Activated T-helper 1 cell treated with Interleukin-2 at 50 U/mL for 16 hours (primary cell): ENCODE measurements around the gene PHACTR1.

Source experiments
- DNase-seq: peaks from one replicate; pipeline ENCODE4 v3.0.0-alpha.2; 2020; ENCODE audit warnings: low read depth

PHACTR1 gene

DNA sequence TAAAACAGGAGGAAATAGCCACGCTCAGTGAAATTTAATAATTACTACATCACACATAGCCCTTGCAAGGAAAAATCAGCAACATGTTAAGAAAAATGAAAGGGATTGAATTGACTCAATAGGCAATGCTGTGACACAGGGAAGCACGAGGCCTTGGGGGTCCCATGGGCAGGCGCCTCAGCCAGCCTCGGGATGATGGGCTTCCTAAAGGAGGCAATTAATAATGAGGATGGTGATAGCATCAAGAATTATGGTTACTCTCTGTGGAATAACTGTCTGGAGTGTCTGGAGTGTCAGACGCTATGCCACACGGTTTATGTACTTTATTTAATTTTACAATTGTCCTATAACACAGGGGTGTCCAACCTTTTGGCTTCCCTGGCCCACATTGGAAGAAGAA, 481.6 kb downstream of the PHACTR1 start:
- no peak for DNase-seq

DNA sequence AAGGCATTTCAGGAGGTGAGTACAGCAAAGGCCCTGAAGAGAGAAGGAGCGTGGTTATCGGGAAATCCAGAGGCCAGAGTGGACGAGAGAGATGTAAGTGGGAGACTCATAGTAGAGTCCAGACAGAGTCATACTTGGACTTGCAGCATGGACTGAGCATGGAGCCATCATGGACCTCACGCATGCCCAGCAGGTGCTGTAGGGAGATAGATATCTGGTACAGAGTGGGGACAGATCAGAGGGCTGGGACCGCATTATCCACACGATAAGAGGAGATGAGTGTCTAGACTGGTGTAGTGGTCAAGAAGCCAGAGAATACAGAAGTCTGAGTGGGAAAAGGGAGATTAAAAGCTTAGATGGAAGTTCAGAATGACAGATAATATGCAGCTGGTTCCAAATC, 484.8 kb downstream of the PHACTR1 start:
- no peak for DNase-seq

DNA sequence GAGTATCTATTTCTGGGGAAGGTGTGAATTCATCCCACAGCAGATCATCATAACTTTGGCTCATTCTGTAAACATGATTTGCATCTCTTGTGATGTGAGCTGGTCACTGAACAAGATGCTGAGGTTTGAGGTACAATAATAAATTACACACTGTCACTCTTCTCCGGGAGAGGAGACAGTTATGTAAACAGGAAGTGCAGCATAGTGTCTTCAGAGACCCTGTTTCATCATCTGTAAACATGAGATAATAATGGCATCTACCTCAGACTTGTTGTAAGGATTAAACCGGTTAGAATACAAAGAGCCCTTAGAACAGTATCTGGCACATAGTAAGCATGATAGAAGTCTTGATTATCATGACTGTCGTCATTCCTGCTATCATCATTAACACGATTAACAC, 486.6 kb downstream of the PHACTR1 start:
- no peak for DNase-seq

DNA sequence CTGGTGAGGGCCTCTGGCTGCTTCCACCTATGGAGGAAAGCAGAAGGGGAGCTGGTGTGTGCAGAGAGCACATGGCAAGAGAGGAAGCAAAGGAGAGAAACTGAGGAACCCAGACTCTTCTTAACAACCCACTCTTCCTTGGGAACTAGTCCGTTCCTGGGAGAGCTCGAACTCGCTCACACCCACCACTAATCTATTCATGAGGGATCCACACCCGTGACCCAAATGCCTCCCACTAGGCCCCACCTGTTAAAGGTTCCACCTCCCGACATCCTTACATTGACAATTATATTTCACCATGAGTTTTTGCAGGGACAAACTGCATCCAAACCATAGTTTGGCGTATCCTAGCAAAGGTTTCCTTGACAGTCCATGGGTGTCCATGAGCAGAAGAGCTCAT, 488.5 kb downstream of the PHACTR1 start:
- DNase-seq: no peak

DNA sequence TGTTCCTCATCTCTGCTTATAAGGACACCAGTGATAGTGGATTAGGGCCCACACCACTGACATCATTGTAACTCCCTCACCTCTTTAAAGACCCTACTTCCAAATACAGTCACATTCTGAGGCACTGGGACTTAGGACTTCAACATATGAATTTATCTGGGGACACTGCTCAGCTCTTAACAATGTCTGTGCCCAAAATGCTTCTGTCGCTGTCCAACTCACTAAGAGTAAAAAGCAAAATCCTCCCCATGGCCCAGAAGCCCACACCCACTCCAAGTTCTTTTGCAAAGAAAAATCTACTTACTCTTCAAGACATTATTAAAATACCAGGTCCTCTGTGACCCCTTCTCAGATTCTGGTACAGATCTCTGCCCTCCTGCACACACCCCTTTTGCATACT, 495.5 kb downstream of the PHACTR1 start:
- DNase-seq: no peak

DNA sequence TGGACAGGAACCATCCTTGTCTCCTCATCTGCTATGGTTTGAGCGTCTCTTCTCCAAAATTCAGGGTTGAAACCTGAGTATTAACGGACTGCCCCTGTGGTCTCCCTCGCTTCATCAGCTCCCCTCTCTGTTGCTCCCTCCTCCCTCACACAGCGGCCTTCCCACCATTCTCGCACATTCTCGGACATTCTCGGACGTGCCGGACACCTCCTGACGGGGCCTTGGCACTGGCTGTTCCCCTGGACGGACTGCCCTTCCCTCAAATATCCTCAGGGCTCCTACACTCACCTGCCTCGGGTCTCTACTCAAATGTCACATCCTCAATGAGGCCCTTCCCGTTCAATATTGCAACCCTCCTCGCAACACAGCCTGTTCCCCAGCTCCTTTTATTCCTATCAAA, 496.0 kb downstream of the PHACTR1 start:
- DNase-seq: no peak

DNA sequence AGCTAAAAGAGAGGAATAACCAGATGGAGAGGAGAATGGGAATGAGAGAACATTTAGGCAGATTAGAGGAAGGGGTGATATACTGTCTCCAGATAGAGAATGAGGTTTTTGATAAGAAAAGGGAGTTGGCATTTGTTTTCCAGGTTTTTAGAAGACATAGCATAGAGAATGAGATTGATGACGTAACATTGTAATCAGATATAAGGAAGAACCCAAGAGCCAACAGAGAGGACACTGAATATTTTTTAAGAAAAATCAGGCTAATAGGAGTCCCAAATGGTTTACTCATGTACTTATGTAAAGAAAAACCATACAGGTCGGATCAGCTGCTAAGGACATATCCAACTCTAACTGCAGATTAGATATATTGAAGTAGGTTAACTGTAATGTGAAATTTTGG, 498.8 kb downstream of the PHACTR1 start:
- DNase-seq: no peak

DNA sequence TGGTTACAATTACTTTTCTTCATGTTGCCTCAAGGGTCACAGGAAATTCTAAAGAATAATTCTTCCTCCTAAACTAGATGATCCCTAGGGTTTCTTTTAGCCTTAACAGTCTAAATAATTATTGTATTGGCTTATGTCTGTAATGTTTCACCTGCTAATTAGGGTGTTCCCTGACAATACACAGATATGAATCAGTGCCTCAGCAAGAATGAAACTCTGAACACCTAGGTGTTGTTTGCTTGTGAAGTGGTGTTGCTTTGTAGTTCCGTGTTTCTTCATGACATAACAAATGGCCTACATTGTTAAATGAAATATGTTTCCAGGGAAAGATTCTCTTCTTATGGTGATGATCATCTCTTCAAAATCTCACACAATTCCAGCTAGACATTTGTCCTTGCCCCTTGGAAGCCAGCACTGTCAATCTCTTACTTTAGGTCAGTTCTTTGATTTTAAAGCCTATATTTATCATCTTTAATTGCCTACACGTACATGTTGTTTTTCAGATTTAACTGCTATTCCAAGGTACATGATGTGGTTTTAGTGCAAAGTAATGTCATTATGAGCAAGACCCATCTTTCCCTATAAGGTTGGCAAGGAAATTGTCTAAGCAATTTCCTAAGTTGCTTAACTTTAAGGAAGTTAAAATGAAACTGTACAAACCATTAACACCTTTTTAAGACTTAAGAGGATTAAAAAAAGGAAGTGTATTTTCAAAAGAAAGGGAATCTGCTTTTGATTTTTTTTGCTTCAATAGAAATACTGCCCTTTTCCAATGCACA, 499.9 kb downstream of the PHACTR1 start:
- DNase-seq: no peak

DNA sequence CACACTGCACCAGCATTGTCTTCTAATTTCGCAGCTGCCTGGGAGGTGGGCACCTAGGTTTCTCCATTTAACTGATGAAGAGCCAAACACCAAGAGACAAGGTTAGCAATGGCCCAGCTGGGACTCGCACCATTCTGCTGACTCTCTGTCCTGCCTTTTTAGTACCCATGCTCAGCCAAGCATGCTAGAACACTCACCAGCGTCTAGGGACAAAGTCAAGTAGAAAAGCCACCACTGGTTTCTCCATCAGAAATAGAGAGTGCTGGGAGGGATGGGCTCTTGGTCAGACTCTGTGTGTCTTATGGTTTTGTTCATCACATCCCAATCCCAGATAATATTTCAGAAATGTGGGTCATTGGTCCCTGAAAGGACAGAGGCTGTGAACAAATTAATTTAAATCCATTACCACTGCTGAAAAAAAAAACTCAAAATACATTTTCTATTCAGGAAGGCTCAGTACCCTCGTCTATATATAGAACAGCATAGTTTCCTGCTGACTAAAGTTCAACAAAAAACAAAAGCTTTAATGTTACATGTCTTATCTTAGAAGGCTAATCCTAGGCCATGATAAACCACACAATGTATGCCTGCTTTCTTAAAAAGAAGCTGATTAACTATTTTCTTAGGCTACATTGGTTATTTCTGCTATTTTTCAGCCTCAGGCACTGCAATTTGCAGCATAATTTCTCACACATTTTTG, 500.8 kb downstream of the PHACTR1 start:
- DNase-seq: no peak

DNA sequence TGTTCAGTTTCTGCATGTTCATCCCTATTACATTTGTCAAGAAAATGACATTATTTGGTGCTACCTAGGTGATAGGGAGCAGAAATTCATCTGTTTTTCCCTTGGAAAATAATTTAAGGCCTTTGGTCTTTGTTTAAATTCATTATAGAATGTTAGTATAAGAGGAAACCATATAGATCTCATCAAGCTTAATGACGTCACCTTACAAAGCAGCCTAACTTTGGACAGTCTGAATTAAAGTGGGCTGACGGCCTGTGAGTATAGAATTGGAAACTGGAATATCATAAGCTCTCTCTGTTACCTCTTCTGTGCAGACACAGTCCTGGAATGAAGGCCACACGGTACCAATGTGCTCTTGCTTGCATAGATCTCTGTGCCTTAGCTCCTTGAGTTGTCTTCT, 503.7 kb downstream of the PHACTR1 start:
- DNase-seq: no peak

DNA sequence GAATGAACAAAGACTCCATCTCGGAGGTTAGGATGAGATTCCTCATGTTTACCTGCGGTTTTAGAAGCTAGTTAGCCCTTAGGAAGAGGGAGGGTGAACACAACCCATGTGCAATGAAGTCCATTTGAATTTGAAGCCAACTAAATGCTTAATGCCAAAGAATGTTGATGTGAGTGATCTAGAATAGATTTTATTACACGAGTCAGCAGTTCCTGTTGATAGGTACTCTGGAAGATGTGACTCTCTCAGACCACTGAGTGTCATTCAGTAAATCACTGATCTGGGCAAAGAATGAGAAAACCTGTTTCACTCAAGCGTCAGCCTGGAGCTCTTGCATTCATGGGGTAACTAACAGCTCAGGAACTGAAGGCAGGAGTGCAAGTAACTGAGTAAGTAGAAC, 505.5 kb downstream of the PHACTR1 start:
- DNase-seq: no peak

DNA sequence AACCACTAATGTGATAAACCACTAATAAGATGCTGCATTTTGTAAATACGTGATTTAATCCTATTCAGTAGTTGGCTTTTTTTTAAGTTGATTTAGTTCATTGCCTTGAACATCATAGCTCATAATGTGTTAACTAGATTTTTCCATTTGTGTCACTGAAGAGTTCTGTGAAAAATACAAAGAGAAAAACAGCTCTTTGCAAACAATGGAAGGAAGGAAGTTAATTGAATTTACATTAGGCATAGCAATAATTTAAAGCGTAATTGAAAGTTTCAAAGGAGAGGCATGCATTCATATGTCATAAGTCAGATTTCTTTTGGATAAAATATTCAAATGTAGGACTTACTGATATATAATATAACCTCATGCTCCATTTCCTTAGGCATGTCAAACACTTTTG, 509.5 kb downstream of the PHACTR1 start:
- DNase-seq: no peak

DNA sequence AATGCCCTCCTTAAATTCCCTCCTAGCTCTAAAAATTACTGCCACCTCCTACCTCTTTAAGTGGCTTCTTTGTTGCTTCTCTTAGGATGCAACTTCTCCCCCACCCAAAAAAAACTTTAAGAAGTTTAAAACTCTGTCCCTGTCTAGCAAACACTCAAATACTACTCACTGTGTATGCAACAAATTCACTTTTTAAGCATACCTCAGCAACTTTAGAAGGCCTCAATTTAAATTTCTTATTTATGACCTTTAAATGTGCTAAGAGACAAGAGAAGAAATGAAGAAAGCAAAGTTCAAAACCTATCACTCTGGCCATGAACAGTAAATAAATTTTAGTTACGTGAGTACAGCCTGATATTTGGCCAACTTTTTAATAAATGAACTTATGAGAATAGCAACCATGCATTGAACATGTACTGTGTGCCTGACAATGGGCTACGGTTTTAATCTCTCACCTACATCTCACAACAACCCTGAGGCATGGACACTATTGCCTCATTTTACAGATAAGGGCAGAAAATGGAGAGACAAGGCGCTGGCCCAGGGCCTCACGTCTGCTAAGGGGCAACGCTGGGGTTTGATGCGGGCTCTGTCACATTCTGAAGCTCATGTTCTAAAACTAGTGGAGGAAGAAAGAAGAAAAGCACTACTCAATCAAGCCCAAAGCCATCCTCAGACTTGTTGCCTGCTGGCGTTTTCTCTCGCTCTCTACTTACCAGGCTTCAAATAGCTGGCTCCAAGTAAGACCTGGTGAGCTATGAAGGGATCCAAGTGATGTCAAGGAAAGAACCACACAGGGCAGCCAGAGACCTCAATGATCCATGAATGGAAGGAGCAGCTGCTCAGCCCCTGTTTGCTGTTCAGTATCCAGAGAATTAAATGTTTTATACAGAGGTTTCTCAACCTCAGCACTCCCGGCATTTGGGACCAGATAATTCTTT, 512.0 kb downstream of the PHACTR1 start:
- DNase-seq: no peak

DNA sequence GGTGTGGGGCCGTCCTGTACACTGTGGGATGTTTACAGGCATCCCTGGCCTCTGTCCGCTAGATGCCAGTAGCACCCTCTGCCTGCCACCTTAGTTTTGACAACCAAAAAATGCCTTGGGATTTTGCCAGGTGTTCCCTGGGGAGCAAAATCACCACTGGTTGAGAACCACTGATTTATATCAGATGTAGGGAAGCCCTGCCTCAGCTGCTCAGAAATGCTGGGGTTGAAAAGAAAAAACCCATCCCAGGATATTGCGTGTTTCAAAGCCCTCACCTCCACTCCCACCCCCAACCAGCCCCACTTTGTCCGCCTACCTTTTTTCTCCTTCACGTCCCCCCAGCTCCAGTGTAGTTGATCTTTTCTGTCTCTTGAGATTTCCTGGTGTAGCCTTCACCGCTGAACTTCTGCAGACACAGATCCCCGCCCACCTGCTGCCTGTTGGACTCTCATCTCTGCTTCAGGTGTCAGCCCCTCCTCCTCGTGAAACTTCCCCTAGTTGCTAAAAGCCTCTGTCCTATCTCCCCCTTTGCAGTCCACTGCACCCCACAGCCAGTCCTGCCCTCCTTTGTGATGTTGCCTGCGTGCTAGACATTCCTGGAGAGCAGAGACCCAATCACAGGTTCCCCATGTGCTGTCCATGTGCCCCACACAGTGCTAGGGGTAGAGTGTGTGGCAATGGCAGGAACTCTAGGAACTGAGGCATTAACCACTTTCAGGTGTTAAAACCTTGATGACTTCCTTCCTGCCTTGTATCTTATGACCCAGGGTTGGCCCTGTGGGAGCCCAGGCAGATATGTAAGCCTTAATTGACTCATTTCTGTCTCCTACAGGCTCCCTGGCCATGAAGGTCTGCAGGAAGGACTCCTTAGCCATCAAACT, 512.9 kb downstream of the PHACTR1 start:
- DNase-seq: no peak

DNA sequence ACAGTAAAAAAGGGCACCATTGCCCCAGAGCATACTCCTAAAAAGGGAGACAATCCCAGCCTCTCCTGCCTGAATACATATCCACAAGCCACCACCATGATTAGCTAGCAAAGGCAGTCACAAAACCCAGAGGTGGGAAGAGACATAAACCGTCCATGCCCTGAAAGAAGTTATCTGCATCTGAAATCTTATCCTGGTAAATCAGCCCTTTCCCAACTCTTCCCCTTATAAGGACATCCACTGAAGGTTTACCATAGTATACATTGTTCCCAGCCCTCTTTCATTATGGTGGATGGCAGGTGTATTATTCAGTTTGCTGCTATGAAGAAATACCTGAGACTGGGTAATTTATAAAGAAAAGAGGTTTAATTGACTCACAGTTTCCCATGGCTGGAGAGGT, 516.5 kb downstream of the PHACTR1 start:
- DNase-seq: no peak

DNA sequence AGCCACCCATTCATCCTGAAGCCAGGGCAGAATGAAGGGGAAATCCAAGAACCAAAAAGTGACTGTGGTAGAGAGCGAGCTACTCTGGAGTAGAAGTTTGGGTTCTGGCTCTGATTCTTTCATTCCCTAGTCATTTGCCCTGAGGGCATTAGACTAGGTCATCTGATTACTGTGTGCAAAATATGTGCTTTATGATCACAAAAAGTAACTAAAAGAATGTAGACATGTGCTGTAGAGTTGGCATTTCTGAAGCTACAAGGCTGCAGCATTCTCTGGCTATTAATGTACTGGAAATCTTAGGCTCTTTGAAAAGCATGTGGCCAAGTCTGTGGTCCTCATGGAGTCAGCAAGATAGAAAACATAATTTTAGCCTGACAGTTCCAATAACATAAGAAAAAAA, 517.6 kb downstream of the PHACTR1 start:
- no peak for DNase-seq

DNA sequence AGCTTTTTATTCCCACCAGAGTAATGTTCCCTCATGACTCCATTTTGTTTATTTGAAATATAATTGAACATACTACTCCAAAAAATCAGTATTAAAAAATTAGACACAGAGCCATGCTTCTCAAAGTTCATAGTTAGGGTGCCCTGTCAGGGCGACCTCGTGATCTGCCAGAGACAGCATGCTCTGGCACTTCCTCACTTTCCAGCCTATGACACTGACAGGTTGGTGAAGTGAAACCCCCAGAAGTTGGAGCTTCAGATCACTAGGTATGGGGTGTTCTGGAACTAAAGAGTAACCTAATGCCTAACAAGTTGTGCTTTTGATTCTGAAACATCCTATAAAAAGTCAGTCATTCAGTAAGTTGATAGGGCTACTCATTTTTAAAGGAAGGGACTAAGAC, 518.8 kb downstream of the PHACTR1 start:
- DNase-seq: no peak

DNA sequence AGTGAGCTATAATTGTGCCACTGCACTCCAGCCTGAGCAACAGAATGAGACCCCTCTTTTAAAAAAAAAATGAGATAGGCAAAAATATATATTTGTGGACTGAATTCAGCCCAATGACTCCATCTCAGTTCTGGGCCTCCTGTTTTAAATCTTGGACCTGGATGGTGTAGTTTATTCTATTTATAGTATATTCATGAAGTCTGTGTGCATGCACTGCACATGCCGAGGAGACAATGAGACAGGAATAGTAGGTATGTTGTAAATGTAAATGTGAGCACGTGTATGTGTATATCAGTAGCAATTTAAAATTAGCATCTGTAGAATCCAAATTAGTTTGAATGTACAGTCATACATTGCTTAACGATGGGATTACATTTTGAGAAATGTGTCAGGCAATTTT, 520.8 kb downstream of the PHACTR1 start:
- no peak for DNase-seq

DNA sequence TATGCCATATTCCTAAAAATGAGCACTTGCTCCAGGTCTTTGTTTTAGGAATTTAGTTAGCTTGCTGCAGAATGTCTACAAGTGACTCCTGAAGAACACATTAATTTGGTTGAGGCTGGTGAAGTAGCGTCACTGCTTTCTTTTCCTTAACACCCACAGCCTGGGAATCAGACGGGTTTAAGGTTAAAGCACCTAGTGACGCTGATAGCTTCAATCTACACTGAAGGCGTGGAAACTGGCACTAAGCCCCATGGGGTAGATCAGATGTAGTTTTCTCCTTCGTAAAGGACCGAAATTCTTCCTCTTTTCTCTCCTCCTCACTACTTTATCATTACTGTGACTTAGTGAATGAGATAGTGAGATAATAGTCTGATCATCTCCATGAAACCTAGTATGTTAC, 521.5 kb downstream of the PHACTR1 start:
- no peak for DNase-seq

DNA sequence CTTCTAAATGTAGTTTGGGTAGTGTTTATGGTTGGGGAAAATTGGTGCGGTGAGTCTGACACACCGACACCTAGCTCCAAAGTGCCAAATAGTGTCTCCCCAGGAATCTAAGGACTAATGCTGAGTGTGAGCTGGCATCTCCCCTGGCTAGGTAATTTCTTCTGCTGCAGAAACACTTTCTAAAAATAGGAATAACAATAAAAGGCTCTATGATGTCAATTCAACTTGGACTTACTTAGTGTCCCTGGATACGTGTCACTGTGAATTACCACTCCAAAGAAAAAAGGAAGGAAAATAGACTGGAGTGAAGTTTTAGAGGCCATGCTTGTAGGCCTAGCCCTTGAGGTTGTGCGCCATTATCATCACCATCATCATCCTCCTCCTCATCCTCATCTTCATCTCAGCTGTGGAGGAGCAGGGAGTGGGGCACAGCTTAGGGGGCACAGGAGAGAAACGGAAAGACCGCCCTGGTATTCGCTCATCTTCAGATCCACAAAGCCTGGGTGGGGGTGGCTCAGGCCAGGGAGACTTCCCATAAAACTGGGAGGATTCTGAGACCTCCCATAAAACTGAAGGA, 522.2 kb downstream of the PHACTR1 start:
- no peak for DNase-seq
